HG02884 (cell line): ENCODE measurements around the gene MEGF11.

Experiments
- ATAC-seq: cut with Tn5 transposase; IDR thresholded peaks from one replicate; pipeline ENCODE4 v1.9.1; 2021; ENCODE audit warnings: mild to moderate bottlenecking, moderate library complexity; ENCODE audit not compliant: unreplicated experiment

The MEGF11 gene

GRCh38 chr15:66070220-66070934, 183.2 kb downstream of the MEGF11 start:
- ATAC-seq = no peak

- ATAC-seq = no peak
These were observed 183.8 kb downstream of the MEGF11 start for GRCh38 chr15:66069751-66070150.

GRCh38 chr15:66068801-66069200, 184.7 kb downstream of the MEGF11 start:
- no peak for ATAC-seq

- ATAC-seq = no peak
These were observed 185.9 kb downstream of the MEGF11 start for GRCh38 chr15:66067687-66068086.

- no peak for ATAC-seq
These were observed 187.1 kb downstream of the MEGF11 start for GRCh38 chr15:66066481-66066880.

- ATAC-seq = no peak
These were observed 187.5 kb downstream of the MEGF11 start for GRCh38 chr15:66066005-66066404.

GRCh38 chr15:66065325-66065724, 188.2 kb downstream of the MEGF11 start:
- ATAC-seq = no peak

GRCh38 chr15:66063147-66063546, 190.4 kb downstream of the MEGF11 start:
- no peak for ATAC-seq

- no peak for ATAC-seq
These were observed 196.5 kb downstream of the MEGF11 start for GRCh38 chr15:66057089-66057488.

GRCh38 chr15:66053991-66054390, 199.6 kb downstream of the MEGF11 start:
- ATAC-seq = no peak

- ATAC-seq = no peak
These were observed 201.7 kb downstream of the MEGF11 start for GRCh38 chr15:66051833-66052232.

- no peak for ATAC-seq
These were observed 203.3 kb downstream of the MEGF11 start for GRCh38 chr15:66050264-66050663.

- no peak for ATAC-seq
These were observed 204.2 kb downstream of the MEGF11 start for GRCh38 chr15:66049353-66049752.

- ATAC-seq = no peak
These were observed 206.1 kb downstream of the MEGF11 start for GRCh38 chr15:66047321-66048024.

GRCh38 chr15:66046751-66047150, 206.8 kb downstream of the MEGF11 start:
- ATAC-seq = no peak

- ATAC-seq = no peak
These were observed 207.2 kb downstream of the MEGF11 start for GRCh38 chr15:66046326-66046725.

GRCh38 chr15:66045542-66045941, 208.0 kb downstream of the MEGF11 start:
- ATAC-seq = no peak

GRCh38 chr15:66044837-66045236, 208.7 kb downstream of the MEGF11 start:
- ATAC-seq = no peak

- no peak for ATAC-seq
These were observed 210.3 kb downstream of the MEGF11 start for GRCh38 chr15:66043264-66043663.

- no peak for ATAC-seq
These were observed 210.9 kb downstream of the MEGF11 start for GRCh38 chr15:66042624-66043023.

- no peak for ATAC-seq
These were observed 212.3 kb downstream of the MEGF11 start for GRCh38 chr15:66041276-66041675.

- no peak for ATAC-seq
These were observed 213.2 kb downstream of the MEGF11 start for GRCh38 chr15:66040211-66040892.
